GM19328 (cell line): ENCODE data around the gene FNDC3B.

Experiments used
- ATAC-seq: cut with Tn5 transposase; IDR thresholded peaks from one replicate; pipeline ENCODE4 v1.9.1; 2021; ENCODE audit warnings: mild to moderate bottlenecking, moderate library complexity; ENCODE audit not compliant: unreplicated experiment

The FNDC3B gene

GRCh38 chr3:172111163-172111562 is 71.8 kb downstream of the FNDC3B start:
- ATAC-seq, result no peak

- ATAC-seq, result no peak
These were observed 72.8 kb downstream of the FNDC3B start for GRCh38 chr3:172112078-172112733.

- no peak for ATAC-seq
These were observed 73.3 kb downstream of the FNDC3B start for GRCh38 chr3:172112734-172113120.

GRCh38 chr3:172113710-172114109 is 74.3 kb downstream of the FNDC3B start:
- no peak for ATAC-seq

- ATAC-seq, result no peak
These were observed 75.7 kb downstream of the FNDC3B start for GRCh38 chr3:172115059-172115458.

GRCh38 chr3:172115787-172116186 is 76.4 kb downstream of the FNDC3B start:
- ATAC-seq, result no peak

- no peak for ATAC-seq
These were observed 78.6 kb downstream of the FNDC3B start for GRCh38 chr3:172118019-172118418.

GRCh38 chr3:172119266-172119969 is 80.0 kb downstream of the FNDC3B start:
- no peak for ATAC-seq

GRCh38 chr3:172120912-172121311 is 81.5 kb downstream of the FNDC3B start:
- ATAC-seq, result no peak

- ATAC-seq, result no peak
These were observed 82.6 kb downstream of the FNDC3B start for GRCh38 chr3:172121981-172122380.

GRCh38 chr3:172124271-172124670 is 84.9 kb downstream of the FNDC3B start:
- no peak for ATAC-seq

- no peak for ATAC-seq
These were observed 85.7 kb downstream of the FNDC3B start for GRCh38 chr3:172125053-172125452.

- no peak for ATAC-seq
These were observed 86.6 kb downstream of the FNDC3B start for GRCh38 chr3:172125963-172126457.

GRCh38 chr3:172126741-172127140 is 87.4 kb downstream of the FNDC3B start:
- no peak for ATAC-seq

GRCh38 chr3:172127141-172127540 is 87.8 kb downstream of the FNDC3B start:
- ATAC-seq, result no peak

GRCh38 chr3:172127929-172128580 is 88.7 kb downstream of the FNDC3B start:
- no peak for ATAC-seq

- ATAC-seq, result no peak
These were observed 89.5 kb downstream of the FNDC3B start for GRCh38 chr3:172128858-172129257.

GRCh38 chr3:172129498-172129849 is 90.1 kb downstream of the FNDC3B start:
- no peak for ATAC-seq

- ATAC-seq, result no peak
These were observed 90.7 kb downstream of the FNDC3B start for GRCh38 chr3:172129850-172130716.

GRCh38 chr3:172130717-172131050 is 91.3 kb downstream of the FNDC3B start:
- no peak for ATAC-seq

- no peak for ATAC-seq
These were observed 92.4 kb downstream of the FNDC3B start for GRCh38 chr3:172131746-172132145.
